Measurements from ENCODE around the gene CTDP1.

CTDP1 gene

DNA sequence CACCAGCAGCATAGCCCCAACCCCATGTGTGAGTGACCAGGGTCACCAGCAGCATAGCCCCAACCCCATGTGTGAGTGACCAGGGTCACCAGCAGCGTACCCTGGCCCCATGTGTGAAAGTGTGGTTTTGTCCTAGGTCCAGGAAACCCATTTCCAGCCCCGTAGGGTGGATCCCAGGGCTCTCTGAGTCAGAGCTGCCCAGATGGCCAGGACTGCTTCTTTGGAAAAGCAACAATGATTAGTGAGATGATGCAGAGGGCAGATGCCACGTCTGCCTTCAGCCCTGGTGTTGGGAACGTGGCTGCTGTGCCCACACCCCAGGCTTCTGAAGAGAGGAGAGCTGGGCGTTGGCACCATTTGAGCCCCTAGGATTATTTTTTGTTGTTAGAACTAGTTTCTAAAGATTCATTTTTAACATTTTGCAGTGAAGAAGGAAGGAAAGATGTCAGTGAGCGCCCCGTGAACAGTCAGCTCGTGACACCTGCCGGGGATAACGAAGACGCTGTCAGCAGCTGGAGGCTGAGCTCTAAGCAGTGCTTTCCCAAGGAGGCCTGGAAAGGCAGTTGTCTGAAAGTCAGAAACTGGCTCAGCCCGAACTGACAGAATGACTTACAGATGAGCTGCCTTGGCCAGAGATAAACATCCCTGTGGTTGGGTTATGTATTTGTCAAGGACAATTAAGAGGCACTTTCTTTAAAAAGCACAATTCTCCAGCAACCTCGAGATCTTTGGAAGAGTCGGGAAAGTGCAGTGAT lies 86.1 kb downstream of the CTDP1 start:
- peak; percentile 46 for DNase-seq (ENCODE audit: low read depth)

- no peak for DNase-seq (ENCODE audit: low read depth)
Measured at GRCh38 chr18:79766308-79766707, 86.7 kb downstream of the CTDP1 start.

- DNase-seq (ENCODE audit: low read depth) = no peak
Measured at GRCh38 chr18:79768745-79769144, 89.1 kb downstream of the CTDP1 start.

GRCh38 chr18:79769698-79770500 lies 90.3 kb downstream of the CTDP1 start:
- no peak for DNase-seq (ENCODE audit: low read depth)

GRCh38 chr18:79770501-79770815 lies 90.9 kb downstream of the CTDP1 start:
- DNase-seq (ENCODE audit: low read depth) = no peak

DNA sequence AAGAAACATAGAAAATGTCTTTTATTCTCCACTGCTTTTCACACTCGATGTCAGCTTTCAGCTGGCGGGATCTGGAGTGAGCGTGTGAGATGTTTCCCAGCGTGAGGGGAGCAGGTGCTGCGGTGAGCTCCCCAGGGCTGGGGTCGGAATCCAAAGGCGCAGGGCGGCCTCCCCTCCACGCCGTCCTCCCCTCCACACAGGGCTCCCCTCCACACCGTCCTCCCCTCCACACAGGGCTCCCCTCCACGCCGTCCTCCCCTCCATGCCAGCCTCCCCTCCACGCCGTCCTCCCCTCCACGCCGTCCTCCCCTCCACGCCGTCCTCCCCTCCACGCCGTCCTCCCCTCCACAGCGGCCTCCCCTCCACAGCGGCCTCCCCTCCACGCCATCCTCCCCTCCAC lies 91.2 kb downstream of the CTDP1 start:
- DNase-seq (ENCODE audit: low read depth) = no peak

DNA sequence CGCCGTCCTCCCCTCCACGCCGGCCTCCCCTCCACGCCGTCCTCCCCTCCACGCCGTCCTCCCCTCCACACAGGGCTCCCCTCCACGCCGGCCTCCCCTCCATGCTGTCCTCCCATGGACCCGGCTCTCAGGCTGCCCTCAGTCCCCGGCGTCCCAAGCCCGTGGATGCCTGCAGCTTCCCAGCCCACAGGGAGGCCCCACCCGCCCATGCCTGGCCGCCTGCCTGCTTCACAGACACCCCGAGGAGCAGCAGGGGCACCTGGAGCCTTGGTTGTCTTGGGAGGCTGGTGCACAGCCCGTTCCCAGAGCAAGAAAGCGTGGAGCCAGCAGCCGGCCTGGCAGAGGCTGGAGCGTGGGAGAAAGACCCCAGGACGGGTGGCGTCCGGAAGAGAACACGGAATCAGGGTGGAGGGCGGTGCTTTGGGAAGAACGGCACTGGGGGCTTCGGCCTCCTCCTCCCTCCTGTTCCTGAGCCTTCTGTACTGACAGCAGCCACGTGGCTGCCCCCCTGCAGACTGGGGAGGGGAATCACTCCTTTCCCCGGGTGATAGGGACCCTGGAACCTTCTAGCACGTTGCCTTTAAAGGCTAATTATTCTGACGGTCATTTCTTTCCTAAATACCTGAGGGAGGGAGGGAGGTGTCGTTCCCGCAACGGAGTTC lies 92.0 kb downstream of the CTDP1 start:
- DNase-seq (ENCODE audit: low read depth) = no peak

DNA sequence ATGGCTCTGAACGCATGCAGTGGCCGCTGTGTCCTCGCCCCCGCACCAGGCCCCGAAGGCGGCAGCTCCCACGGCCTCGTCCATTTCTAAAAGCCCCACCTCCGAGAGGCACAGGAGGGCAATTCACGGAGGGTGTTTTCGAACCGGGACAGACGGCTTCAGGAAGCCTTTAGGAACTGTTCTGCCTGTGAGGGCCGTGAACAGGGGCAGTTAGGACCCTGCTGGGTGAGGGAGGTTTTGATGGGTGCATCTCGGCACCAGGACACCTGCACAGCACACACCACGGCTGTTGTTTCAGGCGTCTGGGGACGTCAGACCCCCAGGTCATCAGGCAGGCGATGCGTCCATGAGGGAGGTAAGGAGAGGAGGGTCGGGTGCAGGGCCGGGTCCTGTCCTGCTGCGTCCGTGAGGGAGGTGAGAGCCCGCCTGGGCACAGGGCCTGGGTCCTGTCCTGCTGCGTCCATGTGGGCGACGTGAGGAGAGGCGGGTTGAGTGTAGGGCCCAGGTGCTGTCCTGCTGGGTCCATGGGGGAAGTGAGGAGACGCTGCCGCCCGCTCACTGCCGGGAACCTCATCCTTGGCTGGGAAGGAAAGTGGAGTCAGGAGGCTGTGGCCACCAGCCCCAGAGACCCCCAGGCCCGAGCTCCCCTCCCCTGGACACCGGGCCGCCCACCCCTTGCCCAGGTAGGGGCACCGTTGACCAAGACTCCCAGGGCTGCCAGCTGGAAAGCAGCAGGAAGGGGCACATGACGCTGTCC lies 92.7 kb downstream of the CTDP1 start:
- DNase-seq (ENCODE audit: low read depth) = no peak

GRCh38 chr18:79772865-79773696 lies 93.5 kb downstream of the CTDP1 start:
- DNase-seq (ENCODE audit: low read depth) = no peak

DNA sequence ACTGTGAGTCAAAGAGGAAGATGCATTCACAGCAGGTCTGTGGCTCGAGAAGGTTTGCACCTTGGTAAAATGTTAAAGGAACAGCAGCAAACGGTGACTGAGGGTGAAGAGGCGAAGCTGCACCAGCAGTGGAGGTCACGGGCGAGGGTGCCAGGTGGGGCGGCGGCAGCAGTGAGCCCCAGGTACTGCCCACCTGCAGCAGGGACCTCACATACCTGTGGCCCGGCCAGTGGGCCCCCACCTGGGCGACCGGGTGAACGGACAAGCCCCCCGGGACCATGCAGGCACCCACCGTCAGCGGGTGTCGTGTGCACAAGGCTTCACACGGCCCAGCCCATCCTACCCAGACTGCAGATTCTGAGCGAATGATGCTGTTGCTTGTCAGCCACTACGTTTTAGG lies 94.5 kb downstream of the CTDP1 start:
- no peak for DNase-seq (ENCODE audit: low read depth)

DNA sequence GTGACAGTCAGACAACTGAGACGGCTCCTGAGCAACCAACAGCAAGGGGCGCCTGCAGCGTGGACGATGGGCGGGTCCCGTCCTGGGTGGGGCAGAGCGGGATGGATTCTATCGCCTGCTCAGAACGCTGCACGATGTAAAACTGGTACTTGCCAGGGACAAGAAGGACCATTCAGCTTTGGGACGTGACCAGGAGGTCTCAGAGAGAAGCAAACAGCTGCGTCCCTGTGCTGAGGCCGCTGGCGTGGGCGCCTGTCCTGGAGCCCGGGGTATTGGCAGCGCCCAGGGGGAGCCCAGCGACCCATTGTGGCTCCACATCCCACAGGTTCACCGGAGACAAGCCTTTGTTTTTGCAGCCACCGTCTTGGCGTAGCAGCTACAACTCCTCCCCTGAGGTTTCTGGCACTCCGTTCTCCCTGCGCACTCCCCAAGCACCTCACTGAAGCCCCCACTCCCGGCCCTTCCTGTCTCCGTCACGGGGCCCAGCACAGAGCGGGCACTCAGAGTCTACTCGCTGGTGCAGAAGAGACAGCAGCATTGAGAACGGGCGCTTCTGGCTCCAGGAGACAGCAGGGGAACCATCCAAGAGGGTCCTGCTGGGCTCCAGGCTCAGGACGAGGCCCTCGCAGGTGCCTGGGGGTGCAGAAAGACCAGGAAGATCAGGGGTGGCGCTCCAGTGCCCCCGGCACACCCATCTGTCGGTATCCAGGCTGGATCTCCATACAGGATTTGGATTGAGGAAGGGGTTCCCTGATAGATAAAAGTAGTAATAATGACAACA lies 96.0 kb downstream of the CTDP1 start:
- no peak for DNase-seq (ENCODE audit: low read depth)

- DNase-seq (ENCODE audit: low read depth) = no peak
Measured at GRCh38 chr18:79776674-79777073, 97.1 kb downstream of the CTDP1 start.

DNA sequence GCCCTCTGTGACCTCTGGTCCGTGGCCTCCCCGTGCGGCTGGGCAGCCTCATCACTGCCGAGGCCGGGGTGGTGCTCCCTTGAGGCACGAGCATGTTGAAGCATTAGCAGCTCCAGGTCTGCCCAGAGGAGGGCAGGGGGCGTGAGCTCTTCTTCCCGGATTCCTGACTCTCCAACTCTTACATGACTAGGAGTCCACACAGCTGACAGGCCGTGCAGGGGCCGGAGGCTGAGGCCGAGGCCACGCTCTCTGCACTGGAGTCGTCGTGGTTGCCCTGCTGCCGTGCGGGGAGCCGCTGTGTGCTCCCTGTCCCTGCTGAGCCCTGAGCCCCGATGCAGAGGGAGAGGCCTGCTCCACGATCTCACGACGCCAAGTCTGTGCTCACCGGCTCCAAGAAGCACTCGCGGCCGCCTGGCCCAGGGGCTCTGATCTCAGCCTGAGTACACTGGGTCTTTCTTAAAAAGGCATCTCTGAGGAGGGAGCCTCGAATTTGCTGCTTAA lies 98.7 kb downstream of the CTDP1 start:
- no peak for DNase-seq (ENCODE audit: low read depth)

DNA sequence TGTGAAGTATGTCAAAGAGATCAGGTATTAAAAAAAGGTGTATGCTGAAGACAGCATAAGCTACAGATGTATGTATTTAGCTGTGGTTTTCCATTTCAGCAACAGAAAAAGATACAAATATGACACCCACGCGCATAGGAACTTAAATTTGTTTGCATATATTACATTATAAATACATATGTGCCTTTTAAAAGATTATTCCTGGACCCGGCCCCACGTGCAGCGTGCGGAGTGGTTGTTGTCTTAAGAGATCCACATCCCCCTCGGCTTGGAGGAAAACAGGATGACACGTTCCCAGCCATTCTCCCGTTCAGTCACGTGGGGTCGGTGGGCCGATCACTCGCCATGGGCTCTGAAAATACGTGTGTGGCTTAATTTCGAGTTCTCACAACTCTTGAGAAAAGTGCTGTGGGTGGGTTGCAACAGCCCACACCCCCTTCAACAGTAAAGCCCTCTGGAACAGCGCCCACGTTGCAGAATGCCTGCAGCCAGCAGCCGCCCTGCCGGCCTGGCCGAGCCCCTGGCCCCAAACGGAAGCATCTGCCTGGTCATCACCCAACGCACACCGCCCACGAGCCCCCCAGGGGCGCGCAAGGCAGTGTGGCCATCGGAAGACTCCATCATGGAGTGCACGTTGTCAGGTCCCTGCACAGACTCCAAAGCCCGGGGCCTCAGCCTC lies 99.6 kb downstream of the CTDP1 start:
- no peak for DNase-seq (ENCODE audit: low read depth)

DNA sequence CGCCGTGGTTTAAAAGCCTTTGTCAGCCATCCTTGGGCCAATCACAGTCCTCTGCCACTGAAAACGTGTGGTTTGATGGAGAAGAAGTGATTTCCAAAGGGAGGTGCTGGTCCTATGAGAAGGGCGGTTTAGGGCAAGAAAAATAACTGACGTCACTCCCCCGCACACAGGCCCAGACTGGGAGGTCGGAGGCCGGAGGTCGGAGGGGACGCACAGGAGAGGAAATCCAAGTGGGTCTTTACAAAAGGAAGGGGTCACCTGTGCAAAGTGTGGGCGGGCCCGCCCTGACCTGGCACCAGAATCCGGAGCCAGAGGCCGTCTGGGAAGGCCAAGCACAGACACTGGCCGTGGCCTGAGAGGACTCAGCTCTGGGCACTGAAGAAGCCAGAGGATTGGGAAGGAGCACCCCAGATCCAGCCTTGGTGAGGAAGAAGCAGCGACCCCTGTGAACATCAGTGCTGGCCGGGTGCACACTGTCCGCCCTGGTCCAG lies 100.1 kb downstream of the CTDP1 start:
- DNase-seq (ENCODE audit: low read depth) = no peak

GRCh38 chr18:79780547-79780946 lies 100.9 kb downstream of the CTDP1 start:
- no peak for DNase-seq (ENCODE audit: low read depth)

DNA sequence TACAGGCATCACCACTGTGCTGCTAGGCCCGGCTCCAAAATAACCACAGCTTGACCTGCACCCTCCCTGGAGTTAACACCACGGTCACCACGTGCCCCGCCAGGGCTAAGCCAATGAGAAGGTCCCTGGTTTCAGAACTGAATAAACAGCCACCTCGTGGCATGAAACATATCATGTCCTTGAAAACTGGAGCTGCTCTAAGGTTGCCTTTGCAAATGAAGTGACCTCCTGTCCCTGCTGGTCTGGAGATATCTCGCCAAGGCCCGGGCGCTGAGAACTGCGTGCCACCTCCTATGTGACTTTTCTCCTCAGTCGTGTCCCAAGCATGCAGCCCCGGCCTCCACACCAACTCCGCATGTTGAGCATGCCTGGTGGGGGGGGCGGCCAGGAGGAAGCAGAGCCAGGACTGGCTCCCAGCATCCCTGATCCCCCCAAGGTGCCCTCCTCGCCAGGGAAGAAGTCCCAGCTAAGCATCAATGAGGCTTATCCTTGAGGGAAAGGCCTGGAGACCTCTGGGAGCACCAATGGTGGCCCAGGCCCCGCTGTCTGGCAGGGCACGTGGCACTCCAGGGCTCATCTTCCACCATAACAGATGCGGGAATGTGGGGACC lies 101.8 kb downstream of the CTDP1 start:
- DNase-seq (ENCODE audit: low read depth) = peak; percentile 4

DNA sequence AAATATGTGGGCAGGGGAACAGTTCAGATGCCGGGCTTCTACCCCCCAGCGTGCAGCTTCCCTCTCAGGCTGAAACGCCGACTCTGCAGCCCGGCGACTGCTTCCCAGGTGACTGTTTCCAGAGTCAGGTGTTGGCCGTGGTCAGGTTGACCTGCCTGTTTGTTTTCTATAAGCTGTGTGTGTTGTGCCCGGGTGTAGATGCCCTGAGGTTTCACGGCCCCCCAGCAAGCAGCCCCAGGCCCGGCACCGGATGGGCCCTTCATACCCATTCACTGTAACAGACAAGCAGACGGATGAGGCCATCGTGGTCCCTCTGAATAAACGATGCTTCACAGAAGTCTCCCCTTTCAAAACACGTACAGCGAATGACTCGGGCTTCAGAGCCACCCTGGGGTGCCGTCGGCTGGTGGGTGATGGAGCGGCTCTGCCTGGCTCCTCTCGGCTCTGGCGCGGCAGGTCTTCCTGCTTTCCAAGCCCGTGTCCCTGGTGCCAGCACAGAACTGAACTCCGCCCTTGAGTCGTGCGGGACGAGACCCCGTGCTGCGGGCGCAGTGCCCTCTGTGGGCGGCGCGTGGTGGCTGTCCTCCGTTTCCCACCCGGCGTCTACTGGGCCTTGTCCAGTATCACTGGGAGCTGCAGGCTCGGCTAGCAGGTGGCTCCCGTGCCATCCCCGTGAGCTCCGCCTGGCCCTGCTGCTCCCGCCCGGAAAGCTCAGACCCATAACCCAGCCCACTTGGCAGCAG lies 103.1 kb downstream of the CTDP1 start:
- DNase-seq (ENCODE audit: low read depth) = no peak

Measured in EH (cell line).